MCF 10A (cell line): ENCODE results near the gene BRD7. TPM values are rescaled to one million over a fixed set of nuclear protein-coding genes. Genes with fewer than 3 reads are reported as not detected.

ENCODE experiments used
- BruUV-seq: library from RNA; stranded (reverse); fragments of 400-500 nt; replicated peaks from 2 replicates; lab custom pipeline; 2021; lab: Mats Ljungman, UMichigan
- CTCF ChIA-PET: fragments of 300-600 bp; sonication (Branson Sonifier 250); formaldehyde crosslinking; extraction: SDS; loops from one replicate; lab custom pipeline; 2021; ENCODE audit warnings: antibody characterized with exemption, inconsistent platforms; lab: Yijun Ruan, JAX
- POLR2A ChIA-PET: fragments of 300-600, 350-650 bp; sonication (Branson Sonifier 250); formaldehyde crosslinking; extraction: SDS; loops from one replicate; lab custom pipeline; 2020; ENCODE audit warnings: antibody characterized with exemption, inconsistent platforms; lab: Yijun Ruan, JAX
- DNase-seq: peaks from one replicate; pipeline ENCODE4 v3.0.0-alpha.2; 2018; ENCODE audit not compliant: unreplicated experiment
- H3K27ac Mint-ChIP-seq: one replicate; pipeline ENCODE4 v1.8.0; 2022; ENCODE audit warnings: mild to moderate bottlenecking, low read depth, mixed read lengths; ENCODE audit not compliant: unreplicated experiment
- H3K27me3 Mint-ChIP-seq: one replicate; pipeline ENCODE4 v1.8.0; 2022; ENCODE audit warnings: mixed read lengths; ENCODE audit not compliant: insufficient read depth, unreplicated experiment
- H3K36me3 Mint-ChIP-seq: one replicate; pipeline ENCODE4 v1.8.0; 2022; ENCODE audit warnings: mild to moderate bottlenecking, moderate library complexity, mixed read lengths; ENCODE audit not compliant: insufficient read depth, unreplicated experiment
- H3K4me1 Mint-ChIP-seq: one replicate; pipeline ENCODE4 v1.8.0; 2022; ENCODE audit warnings: mixed read lengths; ENCODE audit not compliant: insufficient read depth, unreplicated experiment
- H3K4me3 Mint-ChIP-seq: one replicate; pipeline ENCODE4 v1.8.0; 2022; ENCODE audit warnings: mild to moderate bottlenecking, moderate library complexity, mixed read lengths; ENCODE audit not compliant: unreplicated experiment
- H3K9me3 Mint-ChIP-seq: one replicate; pipeline ENCODE4 v1.8.0; 2022; ENCODE audit warnings: mixed read lengths; ENCODE audit not compliant: unreplicated experiment
- intact Hi-C: fragments of 100-400 bp; cut with micrococcal nuclease; formaldehyde crosslinking; loops from 2 replicates; pipeline ENCODE4 v1.14.1; 2022
- total RNA-seq: library from RNA; stranded (reverse); gene quantifications from 2 replicates; pipeline ENCODE4 v1.2.3, GENCODE V29; 2022
- TF ChIP-seq, protein P1 (sequence below): fragments of 200-600 bp; IDR thresholded peaks from one replicate; pipeline ENCODE4 v1.8.0; 2022; ENCODE audit warnings: antibody characterized with exemption, mild to moderate bottlenecking; ENCODE audit not compliant: unreplicated experiment

The BRD7 gene
- total RNA-seq, 1 experiment from 2014 or later, result 75.9 TPM

DNA sequence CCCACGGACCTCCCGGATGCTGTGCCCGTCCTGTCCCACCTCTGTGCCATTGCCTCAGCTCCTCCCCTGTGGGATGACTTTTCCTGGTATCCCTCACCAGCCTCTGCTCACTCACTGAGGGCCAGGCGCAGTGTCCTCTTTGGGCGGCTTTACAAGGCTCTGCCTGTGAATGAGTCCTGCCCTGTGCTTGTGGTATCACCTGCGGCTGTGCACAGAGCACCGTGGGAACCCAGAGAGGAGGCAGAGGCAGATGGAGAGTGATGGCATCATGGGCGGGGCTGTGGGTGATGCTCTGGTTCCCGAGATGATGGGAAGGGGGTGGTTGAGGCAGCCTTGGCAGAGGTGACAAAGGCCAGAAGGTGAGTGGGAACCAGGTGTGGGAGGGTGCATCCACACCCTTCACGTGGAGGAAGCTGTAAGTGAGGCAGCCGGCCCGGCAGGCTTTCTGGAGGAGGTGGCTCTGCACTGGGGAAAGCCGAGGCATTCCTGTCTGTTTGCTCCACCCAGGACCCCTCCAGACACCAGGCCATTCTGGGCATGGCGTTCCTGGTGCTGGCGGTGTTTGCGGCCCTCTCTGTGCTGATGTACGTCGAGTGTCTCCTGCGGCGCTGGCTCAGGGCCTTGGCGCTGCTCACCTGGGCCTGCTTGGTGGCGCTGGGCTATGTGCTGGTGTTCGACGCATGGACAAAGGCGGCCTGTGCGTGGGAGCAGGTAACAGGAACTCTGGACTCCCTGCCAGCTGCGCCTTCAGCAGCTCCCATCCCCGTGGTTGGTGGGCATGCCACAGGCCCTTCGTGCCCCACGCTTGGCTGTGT lies 78.6 kb downstream of the BRD7 start:
- no peaks in the 10 kb centered on the region for H3K4me1 Mint-ChIP-seq
- H3K9me3 Mint-ChIP-seq, result no peaks in the 10 kb centered on the region
- ChIA-PET POLR2A (no interaction called here), CTCF (interaction anchor here (0.6 to 1.2 kb wide), 2 partner anchors 12 to 21 kb away, joined by 3 to 4 read pairs; no protein-coding TSS in a partner anchor)
- no peak for DNase-seq
- no TSS peak for BruUV-seq
- no peak overlapping the region for H3K27ac Mint-ChIP-seq
- intact Hi-C loops, result no loop called here
- TF ChIP-seq, protein P1, sequence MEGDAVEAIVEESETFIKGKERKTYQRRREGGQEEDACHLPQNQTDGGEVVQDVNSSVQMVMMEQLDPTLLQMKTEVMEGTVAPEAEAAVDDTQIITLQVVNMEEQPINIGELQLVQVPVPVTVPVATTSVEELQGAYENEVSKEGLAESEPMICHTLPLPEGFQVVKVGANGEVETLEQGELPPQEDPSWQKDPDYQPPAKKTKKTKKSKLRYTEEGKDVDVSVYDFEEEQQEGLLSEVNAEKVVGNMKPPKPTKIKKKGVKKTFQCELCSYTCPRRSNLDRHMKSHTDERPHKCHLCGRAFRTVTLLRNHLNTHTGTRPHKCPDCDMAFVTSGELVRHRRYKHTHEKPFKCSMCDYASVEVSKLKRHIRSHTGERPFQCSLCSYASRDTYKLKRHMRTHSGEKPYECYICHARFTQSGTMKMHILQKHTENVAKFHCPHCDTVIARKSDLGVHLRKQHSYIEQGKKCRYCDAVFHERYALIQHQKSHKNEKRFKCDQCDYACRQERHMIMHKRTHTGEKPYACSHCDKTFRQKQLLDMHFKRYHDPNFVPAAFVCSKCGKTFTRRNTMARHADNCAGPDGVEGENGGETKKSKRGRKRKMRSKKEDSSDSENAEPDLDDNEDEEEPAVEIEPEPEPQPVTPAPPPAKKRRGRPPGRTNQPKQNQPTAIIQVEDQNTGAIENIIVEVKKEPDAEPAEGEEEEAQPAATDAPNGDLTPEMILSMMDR, result no peak
- H3K4me3 Mint-ChIP-seq, result no peak overlapping the region
- no peaks in the 10 kb centered on the region for H3K36me3 Mint-ChIP-seq
- H3K27me3 Mint-ChIP-seq, result no peaks in the 10 kb centered on the region

DNA sequence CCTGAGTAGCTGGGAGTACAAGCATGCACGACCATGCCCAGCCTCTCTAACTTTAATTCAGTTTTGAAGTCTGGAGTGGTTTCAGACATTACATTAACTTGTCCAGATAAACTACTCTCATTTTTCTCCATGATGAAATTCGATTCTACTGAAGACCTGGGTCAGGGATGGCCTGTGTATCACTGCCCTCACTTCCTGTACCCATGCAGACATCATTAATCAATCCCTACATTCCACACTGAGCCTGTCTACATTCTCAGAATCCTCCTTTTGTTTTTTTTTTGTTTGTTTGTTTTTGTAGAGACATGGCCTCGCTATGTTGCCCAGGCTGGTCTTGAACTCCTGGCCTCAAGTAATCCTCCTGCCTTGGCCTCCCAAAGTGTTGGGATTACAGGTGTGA lies 79.9 kb downstream of the BRD7 start:
- TF ChIP-seq, protein P1, result no peak
- BruUV-seq, result no TSS peak
- no peak overlapping the region for H3K4me3 Mint-ChIP-seq
- ChIA-PET CTCF (no interaction called here), POLR2A (no interaction called here)
- intact Hi-C loops, result no loop called here
- H3K27me3 Mint-ChIP-seq, result no peaks in the 10 kb centered on the region
- H3K4me1 Mint-ChIP-seq, result no peaks in the 10 kb centered on the region
- H3K9me3 Mint-ChIP-seq, result no peaks in the 10 kb centered on the region
- no peaks in the 10 kb centered on the region for H3K36me3 Mint-ChIP-seq
- no peak for DNase-seq
- H3K27ac Mint-ChIP-seq, result no peak overlapping the region

DNA sequence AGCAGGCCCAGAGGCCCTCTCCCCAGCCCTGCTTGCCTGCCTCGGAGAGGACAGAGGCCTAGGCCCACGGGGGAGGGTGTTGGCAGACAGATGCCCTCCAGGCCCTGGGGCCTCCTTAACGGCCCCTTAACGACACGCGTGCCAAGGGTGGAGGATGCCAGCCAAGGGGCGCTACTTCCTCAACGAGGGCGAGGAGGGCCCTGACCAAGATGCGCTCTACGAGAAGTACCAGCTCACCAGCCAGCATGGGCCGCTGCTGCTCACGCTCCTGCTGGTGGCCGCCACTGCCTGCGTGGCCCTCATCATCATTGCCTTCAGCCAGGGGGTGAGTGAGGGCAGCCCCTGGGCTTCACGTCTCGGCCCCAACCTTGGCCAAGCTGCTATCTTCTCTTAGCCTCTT lies 80.8 kb downstream of the BRD7 start:
- no peaks in the 10 kb centered on the region for H3K9me3 Mint-ChIP-seq
- CTCF ChIA-PET, result interaction anchor here (0.6 to 1.2 kb wide), 3 partner anchors 27 to 518 kb away, joined by 3 read pairs; no protein-coding TSS in a partner anchor
- intact Hi-C loops, result no loop called here

DNA sequence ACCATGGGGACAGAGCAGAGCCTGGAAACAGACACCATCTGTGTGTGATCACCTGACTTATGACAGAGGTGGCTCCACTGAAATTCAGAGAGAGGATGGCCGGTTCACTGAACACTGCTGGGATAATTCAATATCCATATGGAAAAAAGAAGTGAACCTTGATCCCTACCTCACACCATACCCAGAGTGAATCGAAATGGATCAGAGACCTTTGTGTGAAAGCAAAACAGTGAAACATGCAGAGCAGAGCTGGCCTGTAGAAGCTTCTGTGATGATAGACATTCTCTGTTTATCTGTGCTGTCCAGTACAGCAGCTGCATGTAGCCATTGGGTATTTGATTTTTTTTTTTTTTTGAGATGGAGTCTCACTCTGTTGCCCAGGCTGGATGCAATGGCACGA lies 82.1 kb downstream of the BRD7 start:
- Mint-ChIP-seq H3K9me3 (no peaks in the 10 kb centered on the region), H3K4me1 (no peaks in the 10 kb centered on the region), H3K36me3 (no peaks in the 10 kb centered on the region), H3K27ac (no peak overlapping the region), H3K4me3 (no peak overlapping the region), H3K27me3 (no peaks in the 10 kb centered on the region)
- TF ChIP-seq, protein P1, result no peak
- CTCF ChIA-PET, result interaction anchor here (0.8 to 1.2 kb wide), 2 partner anchors 8 to 520 kb away, joined by 3 to 4 read pairs; no protein-coding TSS in a partner anchor
- intact Hi-C loops, result no loop called here
- DNase-seq, result no peak
- POLR2A ChIA-PET, result interaction anchor here (0.6 kb wide), 1 partner anchor 10 kb away, joined by 3 read pairs; no protein-coding TSS in a partner anchor
- no TSS peak for BruUV-seq

More for the DNA sequence above, 80.8 kb downstream of the BRD7 start:
- DNase-seq, result no peak
- POLR2A ChIA-PET, result no interaction called here
- Mint-ChIP-seq H3K27me3 (no peaks in the 10 kb centered on the region), H3K4me1 (no peaks in the 10 kb centered on the region), H3K4me3 (no peak overlapping the region), H3K27ac (no peak overlapping the region), H3K36me3 (no peaks in the 10 kb centered on the region)
- BruUV-seq, result no TSS peak
- TF ChIP-seq, protein P1, result no peak
